Neural cell (in vitro differentiated cells): ENCODE results near the gene PKNOX2. TPM values are rescaled to one million over a fixed set of nuclear protein-coding genes. Genes with fewer than 3 reads are reported as not detected.

ENCODE experiments used
- H2AFZ ChIP-seq: fragments of 200-600, 300-800 bp; sonication (generic), shearing (Covaris generic); 2 replicates; pipeline ENCODE4 v1.6.0; 2014; ENCODE audit warnings: low read depth, mild to moderate bottlenecking, antibody characterized with exemption, low read length, moderate library complexity
- H3F3A ChIP-seq: fragments of 200-600 bp; shearing (Covaris generic); 2 replicates; pipeline ENCODE4 v1.6.1; 2016; ENCODE audit warnings: mild to moderate bottlenecking, moderate library complexity, mixed read lengths, antibody characterized with exemption, low read length; ENCODE audit not compliant: insufficient read depth, poor library complexity, severe bottlenecking
- H3K27ac ChIP-seq: fragments of 200-600, 300-800 bp; sonication (generic), shearing (Covaris generic); 2 replicates; pipeline ENCODE4 v1.5.1; 2014; ENCODE audit warnings: mild to moderate bottlenecking, low read length, moderate library complexity
- H3K27me3 ChIP-seq: fragments of 300-800, 200-600 bp; sonication (generic), shearing (Covaris generic); 2 replicates; pipeline ENCODE4 v1.6.0; 2014; ENCODE audit warnings: mild to moderate bottlenecking, low read depth, low read length, moderate library complexity; ENCODE audit not compliant: insufficient read depth
- H3K36me3 ChIP-seq: fragments of 300-800, 200-600 bp; sonication (generic), shearing (Covaris generic); 2 replicates; pipeline ENCODE4 v1.5.1; 2014; ENCODE audit warnings: mild to moderate bottlenecking, antibody characterized with exemption, low read length, moderate library complexity; ENCODE audit not compliant: insufficient read depth
- H3K4me2 ChIP-seq: fragments of 300-800, 200-600 bp; sonication (generic), shearing (Covaris generic); 2 replicates; pipeline ENCODE4 v1.6.0; 2014; ENCODE audit warnings: mild to moderate bottlenecking, low read length
- H3K4me3 ChIP-seq: fragments of 300-800, 200-600 bp; sonication (generic), shearing (Covaris generic); 2 replicates; pipeline ENCODE4 v1.5.1; 2014; ENCODE audit warnings: mild to moderate bottlenecking, low read length, moderate library complexity
- H3K79me2 ChIP-seq: fragments of 200-600 bp; shearing (Covaris generic); replicated peaks from 2 replicates; pipeline ENCODE4 v1.6.0; 2014; ENCODE audit warnings: mild to moderate bottlenecking, low read length, moderate library complexity; ENCODE audit not compliant: insufficient read depth
- H3K9ac ChIP-seq: fragments of 300-800, 200-600 bp; sonication (generic), shearing (Covaris generic); 2 replicates; pipeline ENCODE4 v1.6.1; 2016; ENCODE audit warnings: mild to moderate bottlenecking, low read length, mixed read lengths
- H3K9me2 ChIP-seq: fragments of 200-600 bp; shearing (Covaris generic); 2 replicates; pipeline ENCODE4 v1.6.1; 2016; ENCODE audit warnings: mild to moderate bottlenecking, low read length, mixed read lengths; ENCODE audit not compliant: insufficient read depth
- H3K9me3 ChIP-seq: fragments of 200-600, 300-800 bp; sonication (generic), shearing (Covaris generic); 2 replicates; pipeline ENCODE4 v1.6.1; 2016; ENCODE audit warnings: mild to moderate bottlenecking, mixed run types, low read length, moderate library complexity, mixed read lengths
- H4K20me1 ChIP-seq: fragments of 200-600 bp; shearing (Covaris generic); 2 replicates; pipeline ENCODE4 v1.6.1; 2016; ENCODE audit warnings: mild to moderate bottlenecking, mixed run types; ENCODE audit not compliant: insufficient read depth
- EP300 ChIP-seq: fragments of 450-650 bp; conservative IDR thresholded peaks from 2 replicates; pipeline ENCODE4 v1.6.1; 2014; ENCODE audit warnings: antibody characterized with exemption, mild to moderate bottlenecking, moderate library complexity; ENCODE audit not compliant: poor library complexity, severe bottlenecking
- EZH2 ChIP-seq: fragments of 200-600, 300-800 bp; shearing (Covaris generic), sonication (generic); IDR thresholded peaks from 2 replicates; pipeline ENCODE4 v1.6.1; 2014; ENCODE audit warnings: antibody characterized with exemption, low read length, borderline replicate concordance, mild to moderate bottlenecking; ENCODE audit not compliant: insufficient read depth, poor library complexity, severe bottlenecking
- MXI1 ChIP-seq: fragments of 450-650 bp; conservative IDR thresholded peaks from 2 replicates; pipeline ENCODE4 v1.6.1; 2014; ENCODE audit warnings: antibody characterized with exemption, mild to moderate bottlenecking; ENCODE audit not compliant: poor library complexity, severe bottlenecking
- POLR2AphosphoS5 ChIP-seq: IDR thresholded peaks from 2 replicates; pipeline ENCODE4 v1.6.1; 2012
- RAD21 ChIP-seq: fragments of 450-650 bp; conservative IDR thresholded peaks from 2 replicates; pipeline ENCODE4 v1.6.1; 2014; ENCODE audit warnings: antibody characterized with exemption, mild to moderate bottlenecking, moderate library complexity
- SMC3 ChIP-seq: fragments of 450-650 bp; conservative IDR thresholded peaks from 2 replicates; pipeline ENCODE4 v1.6.1; 2014; ENCODE audit warnings: antibody characterized with exemption, mild to moderate bottlenecking, moderate library complexity; ENCODE audit not compliant: poor library complexity
- TAF1 ChIP-seq: IDR thresholded peaks from 2 replicates; pipeline ENCODE4 v1.6.1; 2012; ENCODE audit warnings: low read depth
- polyA plus RNA-seq: library from polyadenylated mRNA; depleted of rRNA; stranded (reverse); fragments of >200 nt; gene quantifications from 2 replicates; pipeline ENCODE4 v1.2.3, GENCODE V29; 2014
- TF ChIP-seq, protein P1 (sequence below): IDR thresholded peaks from 2 replicates; pipeline ENCODE4 v1.6.1; 2012; ENCODE audit warnings: borderline replicate concordance
- TF ChIP-seq, protein P2 (sequence below): fragments of 450-650 bp; IDR thresholded peaks from 2 replicates; pipeline ENCODE4 v1.5.1; 2014; ENCODE audit warnings: antibody characterized with exemption, mild to moderate bottlenecking, moderate library complexity; ENCODE audit not compliant: poor library complexity, severe bottlenecking

PKNOX2 gene
- polyA plus RNA-seq, 1 donor from 2014 or later = 0.99 TPM

DNA sequence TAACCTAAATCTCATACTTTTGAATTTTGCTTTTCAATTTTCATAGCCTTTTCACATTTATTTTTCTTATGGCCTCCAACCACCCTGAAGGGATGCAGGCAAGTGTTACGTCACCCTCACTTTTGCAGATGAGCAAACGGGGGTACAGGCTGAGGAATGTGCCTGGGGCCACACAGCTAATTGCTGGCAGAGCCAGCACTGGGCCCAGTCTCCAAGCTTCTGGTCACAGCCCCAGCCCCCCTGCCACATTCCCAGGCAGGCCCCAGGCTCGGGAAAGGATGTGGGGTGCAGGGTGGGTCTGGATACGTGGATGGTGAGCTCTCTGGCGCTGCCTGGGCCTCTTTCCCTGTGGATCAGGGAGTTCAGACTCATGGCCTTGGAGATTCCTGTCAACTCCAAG, 138.6 kb downstream of the PKNOX2 start:
- no peak overlapping the region for H3K4me3 ChIP-seq
- H3K27me3 ChIP-seq = no peaks in the 10 kb centered on the region
- H3K36me3 ChIP-seq = no peaks in the 10 kb centered on the region
- H3K9me2 ChIP-seq = no peaks in the 10 kb centered on the region
- H4K20me1 ChIP-seq = no peaks in the 10 kb centered on the region
- H3K4me2 ChIP-seq = no peak overlapping the region
- no peak overlapping the region for H3K27ac ChIP-seq
- H3K9me3 ChIP-seq = no peaks in the 10 kb centered on the region
- no peak overlapping the region for H3K9ac ChIP-seq
- no peak overlapping the region for H2AFZ ChIP-seq
- TF ChIP-seq, protein P1, sequence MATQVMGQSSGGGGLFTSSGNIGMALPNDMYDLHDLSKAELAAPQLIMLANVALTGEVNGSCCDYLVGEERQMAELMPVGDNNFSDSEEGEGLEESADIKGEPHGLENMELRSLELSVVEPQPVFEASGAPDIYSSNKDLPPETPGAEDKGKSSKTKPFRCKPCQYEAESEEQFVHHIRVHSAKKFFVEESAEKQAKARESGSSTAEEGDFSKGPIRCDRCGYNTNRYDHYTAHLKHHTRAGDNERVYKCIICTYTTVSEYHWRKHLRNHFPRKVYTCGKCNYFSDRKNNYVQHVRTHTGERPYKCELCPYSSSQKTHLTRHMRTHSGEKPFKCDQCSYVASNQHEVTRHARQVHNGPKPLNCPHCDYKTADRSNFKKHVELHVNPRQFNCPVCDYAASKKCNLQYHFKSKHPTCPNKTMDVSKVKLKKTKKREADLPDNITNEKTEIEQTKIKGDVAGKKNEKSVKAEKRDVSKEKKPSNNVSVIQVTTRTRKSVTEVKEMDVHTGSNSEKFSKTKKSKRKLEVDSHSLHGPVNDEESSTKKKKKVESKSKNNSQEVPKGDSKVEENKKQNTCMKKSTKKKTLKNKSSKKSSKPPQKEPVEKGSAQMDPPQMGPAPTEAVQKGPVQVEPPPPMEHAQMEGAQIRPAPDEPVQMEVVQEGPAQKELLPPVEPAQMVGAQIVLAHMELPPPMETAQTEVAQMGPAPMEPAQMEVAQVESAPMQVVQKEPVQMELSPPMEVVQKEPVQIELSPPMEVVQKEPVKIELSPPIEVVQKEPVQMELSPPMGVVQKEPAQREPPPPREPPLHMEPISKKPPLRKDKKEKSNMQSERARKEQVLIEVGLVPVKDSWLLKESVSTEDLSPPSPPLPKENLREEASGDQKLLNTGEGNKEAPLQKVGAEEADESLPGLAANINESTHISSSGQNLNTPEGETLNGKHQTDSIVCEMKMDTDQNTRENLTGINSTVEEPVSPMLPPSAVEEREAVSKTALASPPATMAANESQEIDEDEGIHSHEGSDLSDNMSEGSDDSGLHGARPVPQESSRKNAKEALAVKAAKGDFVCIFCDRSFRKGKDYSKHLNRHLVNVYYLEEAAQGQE = no peak
- no peak for TF ChIP-seq SMC3
- no peaks in the 10 kb centered on the region for H3F3A ChIP-seq
- no peaks in the 10 kb centered on the region for H3K79me2 ChIP-seq

DNA sequence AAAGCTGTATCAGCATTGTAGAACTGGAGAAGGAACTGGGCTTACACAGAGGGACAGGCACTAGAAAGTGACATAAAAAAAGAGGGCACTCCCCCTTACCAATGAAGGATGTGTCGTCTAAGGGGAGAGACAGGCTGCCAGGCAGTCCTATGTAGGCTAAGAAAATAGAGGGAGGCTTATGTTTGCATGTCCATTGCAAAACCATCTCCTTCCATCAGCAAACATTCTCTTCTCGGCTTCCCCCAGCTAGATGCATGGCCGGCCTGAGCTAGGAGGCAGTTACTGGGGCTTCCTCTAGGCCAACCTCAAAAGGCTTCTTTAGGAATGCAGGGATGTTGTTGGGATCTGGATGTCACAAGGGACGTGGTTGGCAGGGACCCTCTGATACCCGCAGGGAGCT, 139.1 kb downstream of the PKNOX2 start:
- H2AFZ ChIP-seq = no peak overlapping the region
- no peaks in the 10 kb centered on the region for H4K20me1 ChIP-seq
- no peak overlapping the region for H3K4me3 ChIP-seq
- no peaks in the 10 kb centered on the region for H3K27me3 ChIP-seq
- no peaks in the 10 kb centered on the region for H3K36me3 ChIP-seq
- no peak for TF ChIP-seq MXI1
- TF ChIP-seq EP300 = no peak
- no peak for TF ChIP-seq RAD21
- TF ChIP-seq, protein P1 = no peak
- TF ChIP-seq SMC3 = no peak
- no peak for TF ChIP-seq EZH2
- TF ChIP-seq TAF1 = no peak
- TF ChIP-seq POLR2AphosphoS5 = no peak
- TF ChIP-seq, protein P2, sequence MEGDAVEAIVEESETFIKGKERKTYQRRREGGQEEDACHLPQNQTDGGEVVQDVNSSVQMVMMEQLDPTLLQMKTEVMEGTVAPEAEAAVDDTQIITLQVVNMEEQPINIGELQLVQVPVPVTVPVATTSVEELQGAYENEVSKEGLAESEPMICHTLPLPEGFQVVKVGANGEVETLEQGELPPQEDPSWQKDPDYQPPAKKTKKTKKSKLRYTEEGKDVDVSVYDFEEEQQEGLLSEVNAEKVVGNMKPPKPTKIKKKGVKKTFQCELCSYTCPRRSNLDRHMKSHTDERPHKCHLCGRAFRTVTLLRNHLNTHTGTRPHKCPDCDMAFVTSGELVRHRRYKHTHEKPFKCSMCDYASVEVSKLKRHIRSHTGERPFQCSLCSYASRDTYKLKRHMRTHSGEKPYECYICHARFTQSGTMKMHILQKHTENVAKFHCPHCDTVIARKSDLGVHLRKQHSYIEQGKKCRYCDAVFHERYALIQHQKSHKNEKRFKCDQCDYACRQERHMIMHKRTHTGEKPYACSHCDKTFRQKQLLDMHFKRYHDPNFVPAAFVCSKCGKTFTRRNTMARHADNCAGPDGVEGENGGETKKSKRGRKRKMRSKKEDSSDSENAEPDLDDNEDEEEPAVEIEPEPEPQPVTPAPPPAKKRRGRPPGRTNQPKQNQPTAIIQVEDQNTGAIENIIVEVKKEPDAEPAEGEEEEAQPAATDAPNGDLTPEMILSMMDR = no peak
- H3K4me2 ChIP-seq = no peak overlapping the region
- no peak overlapping the region for H3K27ac ChIP-seq
- H3K9ac ChIP-seq = no peak overlapping the region
- no peaks in the 10 kb centered on the region for H3K79me2 ChIP-seq
- H3K9me3 ChIP-seq = no peaks in the 10 kb centered on the region
- no peaks in the 10 kb centered on the region for H3K9me2 ChIP-seq
- no peaks in the 10 kb centered on the region for H3F3A ChIP-seq
